ENCODE results near the gene TMEM179B.
"Not testable (repeated sequence)": the region's sequence is repeated elsewhere in the genome, so short reads cannot be mapped to it uniquely, and the experiment has no call there.

TMEM179B gene

GRCh38 chr11:62791501-62792201, 4.4 kb downstream of the TMEM179B start, which contains the start of gene TMEM223:
TSS of gene TMEM223 (minus strand) at chr11:62792006. CDS start at chr11:62791994, 12 bp downstream.
- peak; percentile 93 for DNase-seq

GRCh38 chr11:62792202-62792575, 5.0 kb downstream of the TMEM179B start:
- no peak for DNase-seq

GRCh38 chr11:62794201-62794775, 7.1 kb downstream of the TMEM179B start:
- no peak for DNase-seq

- no peak for DNase-seq
These were observed 9.1 kb downstream of the TMEM179B start for GRCh38 chr11:62796281-62796680.

- no peak for DNase-seq
These were observed 12.3 kb downstream of the TMEM179B start for GRCh38 chr11:62799486-62799885.

- no peak for DNase-seq
These were observed 13.9 kb downstream of the TMEM179B start for GRCh38 chr11:62801071-62801470.

GRCh38 chr11:62804310-62805075, 17.3 kb downstream of the TMEM179B start:
- DNase-seq: no peak

GRCh38 chr11:62805076-62805892, 18.1 kb downstream of the TMEM179B start, which contains the start of gene NXF1:
TSS of gene NXF1 (minus strand) at chr11:62805440. CDS start at chr11:62805356, 84 bp downstream.
- peak; percentile 96 for DNase-seq

GRCh38 chr11:62805961-62806441, 18.8 kb downstream of the TMEM179B start:
- DNase-seq: peak; percentile 26

GRCh38 chr11:62806611-62807121, 19.5 kb downstream of the TMEM179B start:
- DNase-seq: no peak

- no peak for DNase-seq
These were observed 23.5 kb downstream of the TMEM179B start for GRCh38 chr11:62810748-62811147.

- DNase-seq: no peak
These were observed 24.5 kb downstream of the TMEM179B start for GRCh38 chr11:62811659-62812058.

- DNase-seq: no peak
These were observed 29.4 kb downstream of the TMEM179B start for GRCh38 chr11:62816557-62816956.

- no peak for DNase-seq
These were observed 29.9 kb downstream of the TMEM179B start for GRCh38 chr11:62817129-62817528.

GRCh38 chr11:62823677-62824076, 36.5 kb downstream of the TMEM179B start:
- no peak for DNase-seq

GRCh38 chr11:62828130-62828529, 40.9 kb downstream of the TMEM179B start:
- DNase-seq: not testable (repeated sequence)

GRCh38 chr11:62830904-62831519, 43.8 kb downstream of the TMEM179B start:
- DNase-seq: no peak

GRCh38 chr11:62831520-62832335, 44.5 kb downstream of the TMEM179B start, which contains the start of gene STX5:
TSS of gene STX5 (minus strand) at chr11:62832051. CDS start at chr11:62831243, 808 bp downstream.
- peak; percentile 100 for DNase-seq

GRCh38 chr11:62832336-62833234, 45.4 kb downstream of the TMEM179B start, which contains the start of gene TEX54:
TSS of gene TEX54 (minus strand) at chr11:62832841.
- DNase-seq: no peak

GRCh38 chr11:62835336-62835735, 48.1 kb downstream of the TMEM179B start:
- no peak for DNase-seq
